ELF-1 (cell line): Measurements from ENCODE around the gene PSMD4.
"Not testable (repeated sequence)": the region's sequence is repeated elsewhere in the genome, so short reads cannot be mapped to it uniquely, and the experiment has no call there.

Source experiments
- DNase-seq: peaks from one replicate; pipeline ENCODE4 v3.0.0-alpha.2; 2016; ENCODE audit warnings: low read depth, low spot score

The PSMD4 gene

GRCh38 chr1:151254217-151255213 lies at the start of gene PSMD4:
PSMD4 (plus strand) TSS chr1:151254734; CDS start chr1:151254783, 49 bp downstream.
- peak; percentile 99 for DNase-seq

DNA sequence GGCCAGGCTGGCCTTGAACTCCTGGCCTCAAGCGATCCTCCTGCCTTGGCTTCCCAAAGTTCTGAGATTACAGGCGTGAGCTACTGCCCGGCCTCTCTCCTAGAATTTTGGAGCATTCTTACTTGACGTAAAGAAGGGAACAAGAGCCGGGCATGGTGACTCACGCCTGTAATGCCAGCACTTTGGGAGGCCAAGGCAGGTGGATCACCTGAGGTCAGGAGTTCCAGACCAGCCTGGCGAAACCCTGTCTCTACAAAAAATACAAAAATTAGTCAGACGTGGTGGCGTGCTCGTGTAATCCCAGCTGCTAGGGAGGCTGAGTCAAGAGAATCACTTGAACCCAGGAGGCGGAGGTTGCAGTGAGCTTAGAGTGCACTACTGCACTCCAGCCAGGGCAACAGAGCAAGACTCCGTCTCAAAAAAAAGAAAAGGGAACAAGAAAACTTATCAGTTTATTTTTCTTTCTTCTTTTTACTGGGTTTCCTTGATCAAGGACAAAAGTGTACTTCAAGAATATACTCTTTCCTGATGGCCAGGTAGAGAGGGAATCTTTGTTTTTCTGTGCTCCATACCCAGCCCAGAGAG lies 49.1 kb upstream of the PSMD4 start:
- DNase-seq: not testable (repeated sequence)

DNA sequence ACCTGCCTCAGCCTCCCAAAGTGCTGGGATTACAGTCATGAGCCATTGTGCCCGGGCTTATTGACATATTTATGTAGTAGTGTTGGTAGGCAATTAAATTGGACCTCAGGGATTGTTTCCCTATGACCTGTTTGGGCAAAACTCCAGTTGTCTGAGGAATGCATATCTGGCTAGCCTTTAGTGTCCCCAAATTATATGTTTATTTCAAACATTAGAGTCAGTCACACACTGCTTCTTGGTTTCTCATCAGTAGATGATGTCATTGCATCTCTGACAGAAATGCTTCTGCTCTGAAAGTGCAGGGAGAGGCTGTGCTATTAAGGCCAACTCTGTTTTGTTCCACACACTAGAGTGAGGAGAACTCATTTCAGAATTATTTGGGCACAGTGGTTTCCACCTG lies 43.7 kb upstream of the PSMD4 start:
- no peak for DNase-seq

DNA sequence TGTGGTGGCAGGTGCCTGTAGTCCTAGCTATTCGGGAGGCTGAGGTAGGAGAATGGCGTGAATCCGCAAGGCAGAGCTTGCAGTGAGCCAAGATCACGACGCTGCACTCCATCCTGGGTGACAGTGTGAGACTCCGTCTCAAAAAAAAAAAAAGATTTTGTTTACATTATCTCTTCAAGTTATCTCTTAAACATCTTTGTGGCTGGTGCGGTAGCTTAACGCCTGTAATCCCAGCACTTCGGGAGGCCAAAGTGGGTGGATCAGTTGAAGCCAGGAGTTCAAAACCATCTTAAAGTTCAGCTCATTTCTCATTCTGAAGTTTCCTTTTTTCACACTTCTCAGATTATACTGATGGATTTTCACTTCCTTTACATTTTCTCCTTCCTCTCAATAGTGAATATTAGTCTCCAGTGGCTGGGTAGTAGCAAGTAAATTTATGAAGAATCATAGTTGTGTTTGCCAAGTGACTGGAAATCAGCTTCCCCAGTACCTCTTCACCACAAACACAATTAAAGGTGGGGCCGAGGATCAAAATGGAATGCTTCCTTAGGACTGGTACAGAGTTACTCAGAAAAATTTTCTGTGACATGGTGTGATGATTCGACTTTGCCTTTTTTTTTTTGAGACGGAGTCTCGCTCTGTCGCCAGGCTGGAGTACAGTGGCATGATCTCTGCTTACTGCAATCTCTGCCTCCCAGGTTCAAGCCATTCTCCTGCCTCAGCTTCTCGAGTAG lies 42.4 kb upstream of the PSMD4 start:
- DNase-seq: no peak

DNA sequence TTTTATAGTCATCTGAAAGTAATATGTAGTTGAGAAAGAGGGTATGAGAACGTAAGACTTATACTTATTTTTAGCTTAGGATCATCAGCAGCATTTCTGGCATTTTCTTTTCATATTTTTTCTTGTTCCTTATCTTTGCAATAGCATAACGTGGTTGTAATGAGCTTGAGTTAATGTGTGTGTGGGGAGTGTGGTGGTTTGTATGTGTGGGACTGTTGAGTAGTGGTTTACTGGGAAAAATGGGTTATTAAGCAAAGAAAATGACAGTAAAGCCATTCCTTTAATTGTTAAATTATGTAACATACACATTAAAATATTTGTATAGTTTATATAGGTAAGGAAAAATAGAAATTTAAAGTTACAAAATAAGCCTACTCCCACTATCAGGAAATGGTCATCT lies 41.0 kb upstream of the PSMD4 start:
- no peak for DNase-seq

DNA sequence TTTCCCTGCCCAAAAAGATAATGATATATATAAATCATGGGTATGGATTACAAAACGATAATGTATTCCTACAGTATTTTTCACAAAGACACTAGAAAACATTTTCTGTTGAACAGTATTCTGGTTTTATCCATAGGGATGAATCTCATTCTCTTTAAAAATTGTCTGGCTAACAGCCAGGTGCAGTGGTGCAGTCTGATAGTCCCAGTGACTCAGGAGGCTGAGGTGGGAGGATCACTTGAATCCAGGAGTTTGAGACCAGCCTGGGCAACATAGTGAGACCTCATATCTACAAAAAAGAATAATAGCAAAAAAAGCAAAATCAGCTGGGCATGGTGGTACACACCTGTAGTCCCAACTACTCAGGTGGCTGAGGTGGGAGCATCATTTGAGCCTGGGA lies 32.9 kb upstream of the PSMD4 start:
- no peak for DNase-seq

- DNase-seq: no peak
Observed at GRCh38 chr1:151222130-151222529, 32.4 kb upstream of the PSMD4 start.

DNA sequence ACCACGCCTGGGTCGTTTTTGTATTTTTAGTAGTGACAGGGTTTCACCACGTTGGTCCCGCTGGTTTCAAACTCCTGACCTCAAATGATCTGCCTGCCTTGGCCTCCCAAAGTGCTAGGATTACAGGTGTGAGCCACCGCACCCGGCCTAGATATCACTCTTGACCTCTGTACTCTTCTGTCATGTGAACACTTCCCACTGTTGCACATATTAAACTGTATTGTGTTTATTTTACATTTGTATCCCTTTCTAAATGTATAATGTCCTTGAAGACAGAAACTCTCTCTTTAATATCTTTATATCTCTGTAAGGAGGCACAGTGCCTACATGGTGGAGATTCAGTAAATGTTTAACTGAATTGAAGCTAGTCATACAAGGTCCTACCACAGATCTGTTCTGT lies 19.3 kb upstream of the PSMD4 start:
- no peak for DNase-seq

DNA sequence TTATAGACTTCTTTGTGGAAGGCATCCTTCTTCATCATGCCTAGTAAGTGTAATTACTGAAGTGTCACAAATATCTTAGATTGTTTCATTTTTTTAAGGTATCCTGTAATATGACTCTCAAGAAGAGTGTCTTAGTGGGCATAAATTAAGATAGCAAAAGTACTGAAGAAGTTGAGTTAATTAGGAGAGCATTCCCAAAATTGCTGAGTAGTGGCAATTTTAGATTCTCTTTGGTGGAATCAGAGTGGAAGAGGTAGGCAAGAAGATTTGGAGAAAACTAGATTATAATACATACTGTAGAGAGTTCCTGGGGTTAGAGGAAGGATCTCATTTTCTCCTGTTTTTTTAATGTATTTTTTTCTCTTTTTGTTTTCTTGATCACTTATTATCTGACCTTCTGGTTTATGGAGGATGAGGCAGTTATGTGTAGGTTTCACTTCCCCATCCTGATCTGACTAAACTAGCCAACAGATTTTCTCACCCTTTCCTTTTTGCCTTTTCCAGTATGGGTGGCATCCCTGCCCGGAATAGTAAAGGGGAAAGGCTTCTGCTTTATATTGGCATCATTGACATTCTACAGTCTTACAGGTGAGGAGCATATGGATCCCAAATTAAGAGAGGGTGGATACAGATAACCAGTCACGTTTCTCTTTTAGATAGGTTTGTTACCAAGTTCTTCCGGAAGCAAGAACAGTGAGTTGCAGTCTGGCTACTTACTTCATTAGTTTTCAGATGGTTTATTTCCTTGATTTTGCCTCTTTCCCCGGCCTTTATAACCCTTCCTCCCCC lies 16.7 kb upstream of the PSMD4 start:
- DNase-seq: no peak

DNA sequence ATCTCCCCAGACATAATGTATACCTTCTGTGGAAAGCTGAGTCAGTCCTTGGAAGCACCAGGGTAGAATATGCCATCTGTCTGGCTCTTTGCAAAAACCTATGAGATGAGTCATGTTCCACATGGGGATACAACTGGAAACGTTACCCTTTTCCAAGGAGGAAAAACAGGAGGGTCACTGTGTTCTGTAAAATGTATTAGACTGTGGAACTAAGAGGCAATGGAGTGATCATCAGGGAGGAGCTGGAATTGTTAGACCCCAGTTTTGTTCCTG lies 16.1 kb upstream of the PSMD4 start:
- DNase-seq: no peak

GRCh38 chr1:151242442-151242841 lies 12.1 kb upstream of the PSMD4 start:
- DNase-seq: no peak

DNA sequence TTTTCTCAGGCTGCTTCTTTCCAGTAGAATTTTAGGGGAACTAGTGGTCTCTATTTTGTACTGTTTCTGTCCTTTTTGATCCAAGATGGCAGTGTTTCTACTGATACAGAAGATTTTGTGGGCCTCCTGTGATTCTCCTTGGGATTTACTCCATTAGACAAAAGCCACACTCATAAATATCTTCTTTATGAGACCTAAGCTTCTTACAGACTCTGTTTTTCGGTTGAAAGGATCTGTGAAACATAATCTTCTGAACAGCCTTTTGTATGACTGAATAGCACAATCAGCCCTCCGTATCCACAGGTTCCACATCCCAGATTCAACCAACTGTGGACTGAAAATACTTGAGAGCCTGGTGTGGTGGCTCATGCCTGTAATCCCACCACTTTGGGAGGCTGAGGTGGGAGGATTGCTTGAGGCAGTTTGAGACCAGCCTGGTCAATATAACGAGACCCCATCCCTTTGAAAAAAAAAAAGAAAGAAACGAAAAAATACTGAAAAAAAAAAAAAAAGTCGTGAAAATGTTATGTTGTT lies 10.8 kb upstream of the PSMD4 start:
- DNase-seq: no peak

GRCh38 chr1:151246786-151247185 lies 7.7 kb upstream of the PSMD4 start:
- no peak for DNase-seq

DNA sequence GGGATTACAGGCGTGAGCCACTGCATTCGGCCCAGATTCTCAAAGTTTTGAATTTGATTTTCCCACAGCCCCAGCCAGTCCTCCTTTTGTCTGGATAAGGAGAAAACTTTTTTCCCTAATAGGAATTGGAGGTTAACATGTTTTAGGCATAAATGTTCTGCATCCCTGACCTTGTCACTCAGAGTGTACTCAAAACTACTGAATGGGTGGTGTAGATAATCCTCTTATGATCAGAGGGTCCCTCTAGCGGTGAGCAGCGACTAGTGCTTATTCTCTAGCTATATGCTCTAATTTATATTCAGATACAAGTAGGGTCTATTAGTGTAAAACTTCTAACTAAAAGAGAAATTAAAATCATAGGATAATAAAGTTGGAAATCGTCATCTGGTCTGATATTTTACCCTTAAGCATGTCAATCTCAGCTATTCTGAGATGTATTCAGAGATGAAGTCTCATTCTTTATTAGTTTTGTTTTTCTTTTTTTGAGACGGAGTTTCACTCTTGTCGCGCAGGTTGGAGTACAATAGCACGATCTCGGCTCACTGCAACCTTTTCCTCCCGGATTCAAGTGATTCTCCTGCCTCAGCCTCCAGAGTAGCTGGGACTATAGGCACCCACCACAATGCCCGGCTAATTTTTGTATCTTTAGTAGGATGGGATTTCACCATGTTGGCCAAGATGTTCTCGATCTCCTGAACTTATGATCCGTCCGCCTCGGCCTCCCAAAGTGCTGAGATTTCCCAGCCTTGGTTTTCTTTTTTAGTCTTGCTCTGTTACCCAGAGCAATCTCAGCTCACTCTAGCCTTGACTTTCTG lies 2.7 kb upstream of the PSMD4 start:
- DNase-seq: peak; percentile 18

DNA sequence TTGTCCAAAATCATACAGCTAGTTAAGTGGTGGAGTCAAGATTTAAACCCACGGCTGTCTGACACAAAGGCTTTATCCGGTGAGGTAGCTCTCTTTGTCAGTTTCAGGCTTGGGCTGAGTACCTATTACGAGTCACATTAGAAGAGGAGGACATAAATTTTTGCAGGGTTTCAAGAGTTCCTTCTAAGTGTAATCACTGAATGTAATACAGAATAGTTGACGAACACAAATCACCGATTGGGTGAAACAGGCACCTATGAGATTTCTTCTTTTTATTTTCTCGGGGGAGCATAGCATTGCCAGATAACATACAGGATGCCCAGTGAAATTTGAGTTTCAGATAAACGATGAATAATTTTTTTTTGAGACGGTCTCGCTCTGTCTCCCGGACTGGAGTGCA lies 847 bp downstream of the PSMD4 start:
- DNase-seq: no peak

- no peak for DNase-seq
Observed at GRCh38 chr1:151259351-151259750, 4.8 kb downstream of the PSMD4 start.

GRCh38 chr1:151265446-151266236 lies 11.1 kb downstream of the PSMD4 start:
- no peak for DNase-seq

DNA sequence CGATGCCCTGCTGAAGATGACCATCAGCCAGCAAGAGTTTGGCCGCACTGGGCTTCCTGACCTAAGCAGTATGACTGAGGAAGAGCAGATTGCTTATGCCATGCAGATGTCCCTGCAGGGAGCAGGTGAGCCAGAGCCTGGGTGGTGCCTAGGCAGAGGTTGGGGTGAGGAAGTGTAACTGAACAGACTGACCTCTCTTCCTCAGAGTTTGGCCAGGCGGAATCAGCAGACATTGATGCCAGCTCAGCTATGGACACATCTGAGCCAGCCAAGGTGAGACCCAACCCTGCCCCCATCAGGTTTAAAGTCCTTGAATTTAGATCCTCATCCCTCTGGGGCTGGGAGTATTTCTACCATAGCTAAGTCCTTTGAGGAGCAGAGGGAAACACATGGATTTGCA lies 11.8 kb downstream of the PSMD4 start:
- no peak for DNase-seq

- DNase-seq: no peak
Observed at GRCh38 chr1:151266821-151267220, 12.3 kb downstream of the PSMD4 start.

GRCh38 chr1:151267760-151268159 lies 13.2 kb downstream of the PSMD4 start:
- DNase-seq: no peak
